SK-N-SH (cell line): Measurements from ENCODE around the gene FBXO36.

Experiments used
- CHD2 ChIP-seq: fragments of 150-350 bp; IDR thresholded peaks from 2 replicates; pipeline ENCODE4 v1.6.1; 2018; ENCODE audit warnings: low read length; ENCODE audit not compliant: partially characterized antibody
- SMC3 ChIP-seq: IDR thresholded peaks from 2 replicates; pipeline ENCODE4 v1.6.1; 2012; ENCODE audit warnings: low read depth, low read length, improper control_type of control experiment
- TF ChIP-seq, protein P1 (sequence below): fragments of 200-600 bp; sonication (generic); IDR thresholded peaks from 2 replicates; pipeline ENCODE4 v1.6.1; 2017; ENCODE audit warnings: antibody characterized with exemption, mild to moderate bottlenecking, moderate library complexity

DNA sequence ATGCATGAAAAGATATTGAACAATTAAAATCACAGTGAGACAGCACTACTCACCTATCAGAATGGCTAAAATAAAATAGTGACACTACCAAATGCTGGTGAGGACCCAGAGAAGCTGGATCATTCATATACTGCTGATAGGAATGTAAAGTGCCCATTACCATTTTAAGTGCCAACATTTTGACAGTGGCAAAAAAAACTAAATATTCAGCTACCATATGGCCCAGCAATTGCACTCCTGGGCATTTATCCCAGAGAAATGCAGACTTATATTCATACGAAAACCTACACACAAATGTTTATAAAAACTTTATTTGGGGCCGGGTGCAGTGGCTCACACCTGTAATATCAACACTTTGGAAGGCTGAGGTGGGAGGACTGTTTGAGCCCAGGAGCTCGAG, 47.6 kb downstream of the FBXO36 start:
- TF ChIP-seq, protein P1, sequence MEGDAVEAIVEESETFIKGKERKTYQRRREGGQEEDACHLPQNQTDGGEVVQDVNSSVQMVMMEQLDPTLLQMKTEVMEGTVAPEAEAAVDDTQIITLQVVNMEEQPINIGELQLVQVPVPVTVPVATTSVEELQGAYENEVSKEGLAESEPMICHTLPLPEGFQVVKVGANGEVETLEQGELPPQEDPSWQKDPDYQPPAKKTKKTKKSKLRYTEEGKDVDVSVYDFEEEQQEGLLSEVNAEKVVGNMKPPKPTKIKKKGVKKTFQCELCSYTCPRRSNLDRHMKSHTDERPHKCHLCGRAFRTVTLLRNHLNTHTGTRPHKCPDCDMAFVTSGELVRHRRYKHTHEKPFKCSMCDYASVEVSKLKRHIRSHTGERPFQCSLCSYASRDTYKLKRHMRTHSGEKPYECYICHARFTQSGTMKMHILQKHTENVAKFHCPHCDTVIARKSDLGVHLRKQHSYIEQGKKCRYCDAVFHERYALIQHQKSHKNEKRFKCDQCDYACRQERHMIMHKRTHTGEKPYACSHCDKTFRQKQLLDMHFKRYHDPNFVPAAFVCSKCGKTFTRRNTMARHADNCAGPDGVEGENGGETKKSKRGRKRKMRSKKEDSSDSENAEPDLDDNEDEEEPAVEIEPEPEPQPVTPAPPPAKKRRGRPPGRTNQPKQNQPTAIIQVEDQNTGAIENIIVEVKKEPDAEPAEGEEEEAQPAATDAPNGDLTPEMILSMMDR: no peak
- no peak for TF ChIP-seq SMC3
- TF ChIP-seq CHD2: no peak
